ENCODE results near the gene DDX1. TPM values are rescaled to one million over a fixed set of nuclear protein-coding genes. Genes with fewer than 3 reads are reported as not detected.
A peak's percentile ranks its signal among the peaks of the same experiment; 100 is the strongest.

The DDX1 gene
- total and polyA plus RNA-seq, 8 donors, result 74.2 to 153 (median 126) TPM

DNA sequence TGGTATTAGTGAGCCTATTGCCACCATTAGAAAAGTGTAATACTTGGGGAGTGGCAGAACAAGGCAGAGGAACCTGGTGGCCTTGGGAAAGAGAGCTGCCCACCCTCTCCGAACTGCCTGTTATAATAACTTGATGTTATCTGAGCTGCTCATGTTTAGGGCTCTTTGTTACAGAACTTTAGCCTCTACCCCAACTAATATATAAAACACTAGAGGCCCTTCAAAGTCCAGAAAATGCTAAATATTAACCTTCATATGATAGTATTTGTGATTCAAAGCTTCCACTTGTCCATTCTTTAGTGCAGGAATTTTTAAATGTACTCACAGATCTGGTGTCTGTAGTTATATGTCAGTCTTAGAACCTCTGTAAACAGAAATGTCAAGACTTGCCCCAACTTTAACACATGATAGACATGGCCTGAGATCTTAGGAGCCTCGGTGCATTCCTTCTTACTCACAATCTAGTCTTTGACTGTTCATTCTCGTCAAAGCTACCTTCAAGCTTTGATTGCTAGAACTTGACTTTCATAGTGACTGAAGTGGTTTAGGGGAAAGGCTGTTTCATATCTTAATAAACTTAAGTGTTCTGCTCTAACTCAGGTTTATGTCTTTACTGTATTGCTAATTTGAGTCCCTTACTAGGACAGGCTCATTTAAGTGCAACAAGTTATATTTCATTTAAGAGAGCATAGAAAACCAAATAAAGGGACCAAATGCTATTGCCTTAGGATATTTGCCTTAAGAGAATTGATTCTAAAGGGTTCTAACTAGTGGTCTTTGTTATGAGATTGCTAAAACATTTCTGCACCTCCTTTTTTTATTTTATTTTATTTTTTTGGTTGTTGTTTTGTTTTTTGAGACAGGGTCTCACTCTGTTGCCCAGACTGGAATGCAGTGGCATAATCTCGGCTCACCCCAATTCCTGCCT is 41.6 kb downstream of the DDX1 start:
- DNase-seq (no peak), ATAC-seq (no peak)
- intact Hi-C loops (cut with DNase I), result loop anchor here in 1 of 2 donors (10.0 kb wide), 1 partner anchor 871 kb away; no protein-coding TSS in a partner anchor
- peaks cover 0 to 78% of the 10 kb centered on the region in 2 donors for H3K36me3 ChIP-seq
- TF ChIP-seq, protein P1, sequence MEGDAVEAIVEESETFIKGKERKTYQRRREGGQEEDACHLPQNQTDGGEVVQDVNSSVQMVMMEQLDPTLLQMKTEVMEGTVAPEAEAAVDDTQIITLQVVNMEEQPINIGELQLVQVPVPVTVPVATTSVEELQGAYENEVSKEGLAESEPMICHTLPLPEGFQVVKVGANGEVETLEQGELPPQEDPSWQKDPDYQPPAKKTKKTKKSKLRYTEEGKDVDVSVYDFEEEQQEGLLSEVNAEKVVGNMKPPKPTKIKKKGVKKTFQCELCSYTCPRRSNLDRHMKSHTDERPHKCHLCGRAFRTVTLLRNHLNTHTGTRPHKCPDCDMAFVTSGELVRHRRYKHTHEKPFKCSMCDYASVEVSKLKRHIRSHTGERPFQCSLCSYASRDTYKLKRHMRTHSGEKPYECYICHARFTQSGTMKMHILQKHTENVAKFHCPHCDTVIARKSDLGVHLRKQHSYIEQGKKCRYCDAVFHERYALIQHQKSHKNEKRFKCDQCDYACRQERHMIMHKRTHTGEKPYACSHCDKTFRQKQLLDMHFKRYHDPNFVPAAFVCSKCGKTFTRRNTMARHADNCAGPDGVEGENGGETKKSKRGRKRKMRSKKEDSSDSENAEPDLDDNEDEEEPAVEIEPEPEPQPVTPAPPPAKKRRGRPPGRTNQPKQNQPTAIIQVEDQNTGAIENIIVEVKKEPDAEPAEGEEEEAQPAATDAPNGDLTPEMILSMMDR (IDR thresholded peaks at IDR 0.05), result no peak
- no peaks in the 10 kb centered on the region for H3K27me3 ChIP-seq
- H3K9me3 ChIP-seq, result no peaks in the 10 kb centered on the region
- no peak overlapping the region for H3K27ac ChIP-seq
- H3K4me1 ChIP-seq, result peaks cover 0 to 18% of the 10 kb centered on the region in 2 donors
- H3K4me3 ChIP-seq, result no peak overlapping the region

DNA sequence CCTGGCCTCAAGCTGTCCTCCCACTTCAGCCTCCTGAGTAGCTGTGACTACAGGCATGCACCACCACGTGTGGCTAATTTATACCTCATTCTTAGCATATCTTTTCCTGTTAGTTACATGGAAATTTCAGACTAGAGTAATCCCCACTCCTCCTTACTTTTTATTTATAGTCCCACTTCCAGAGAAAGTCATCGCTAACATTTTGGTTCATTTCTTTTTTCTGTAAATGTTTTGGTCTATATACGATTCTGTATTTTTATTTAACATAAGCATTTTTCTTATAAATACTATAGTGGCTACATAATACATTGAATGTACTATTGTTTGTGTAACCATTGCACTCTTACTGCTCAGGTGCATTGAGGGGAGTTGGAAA is 42.3 kb downstream of the DDX1 start:
- Histone ChIP-seq H3K9me3 (no peaks in the 10 kb centered on the region), H3K4me1 (peaks cover 0 to 18% of the 10 kb centered on the region in 2 donors), H3K36me3 (peaks cover 0 to 72% of the 10 kb centered on the region in 2 donors), H3K27me3 (no peaks in the 10 kb centered on the region), H3K4me3 (no peak overlapping the region), H3K27ac (no peak overlapping the region)
- no peak for DNase-seq
- intact Hi-C loops (cut with DNase I), result loop anchor here in 1 of 2 donors (10.0 kb wide), 1 partner anchor 871 kb away; no protein-coding TSS in a partner anchor
- ATAC-seq, result no peak
- TF ChIP-seq, protein P1 (IDR thresholded peaks at IDR 0.05), result no peak

DNA sequence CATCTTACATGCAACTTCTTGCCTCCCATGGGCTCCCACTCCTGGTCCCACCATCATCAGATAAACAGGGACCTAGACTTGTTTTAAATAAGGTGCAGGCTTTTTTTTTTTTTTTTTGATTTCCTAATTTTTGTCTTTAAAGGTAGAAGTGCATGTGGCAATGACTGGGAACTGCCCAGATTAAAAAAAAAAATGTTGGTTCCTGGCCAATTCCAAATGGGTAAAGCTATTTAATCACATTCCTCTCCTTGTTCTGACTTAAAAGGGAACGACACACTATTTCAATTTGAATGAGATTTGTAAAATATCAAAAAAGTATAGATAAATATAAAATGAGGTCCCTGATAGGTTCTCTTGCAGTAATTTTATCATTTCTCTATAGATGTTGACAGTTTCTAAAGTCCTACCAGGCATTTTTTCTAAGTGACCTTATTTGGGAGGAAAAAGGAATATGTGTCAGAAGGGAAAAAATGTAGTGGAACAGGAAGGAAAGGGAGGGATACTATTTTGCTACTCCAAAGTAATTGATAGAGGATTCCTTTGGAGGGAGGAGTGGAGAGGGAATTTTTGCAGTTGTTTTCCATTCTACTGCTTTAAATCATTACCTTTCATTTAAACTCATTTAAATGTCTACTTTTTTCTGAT is 43.3 kb downstream of the DDX1 start:
- intact Hi-C loops (cut with DNase I), result loop anchor here in 1 of 2 donors (10.0 kb wide), 1 partner anchor 870 kb away; no protein-coding TSS in a partner anchor
- TF ChIP-seq, protein P1 (IDR thresholded peaks at IDR 0.05), result no peak
- DNase-seq, result no peak
- peaks cover 0 to 23% of the 10 kb centered on the region in 2 donors for H3K4me1 ChIP-seq
- H3K9me3 ChIP-seq, result no peaks in the 10 kb centered on the region
- no peak overlapping the region for H3K4me3 ChIP-seq
- H3K27ac ChIP-seq, result no peak overlapping the region
- peaks cover 0 to 61% of the 10 kb centered on the region in 2 donors for H3K36me3 ChIP-seq
- no peaks in the 10 kb centered on the region for H3K27me3 ChIP-seq
- ATAC-seq, result no peak

DNA sequence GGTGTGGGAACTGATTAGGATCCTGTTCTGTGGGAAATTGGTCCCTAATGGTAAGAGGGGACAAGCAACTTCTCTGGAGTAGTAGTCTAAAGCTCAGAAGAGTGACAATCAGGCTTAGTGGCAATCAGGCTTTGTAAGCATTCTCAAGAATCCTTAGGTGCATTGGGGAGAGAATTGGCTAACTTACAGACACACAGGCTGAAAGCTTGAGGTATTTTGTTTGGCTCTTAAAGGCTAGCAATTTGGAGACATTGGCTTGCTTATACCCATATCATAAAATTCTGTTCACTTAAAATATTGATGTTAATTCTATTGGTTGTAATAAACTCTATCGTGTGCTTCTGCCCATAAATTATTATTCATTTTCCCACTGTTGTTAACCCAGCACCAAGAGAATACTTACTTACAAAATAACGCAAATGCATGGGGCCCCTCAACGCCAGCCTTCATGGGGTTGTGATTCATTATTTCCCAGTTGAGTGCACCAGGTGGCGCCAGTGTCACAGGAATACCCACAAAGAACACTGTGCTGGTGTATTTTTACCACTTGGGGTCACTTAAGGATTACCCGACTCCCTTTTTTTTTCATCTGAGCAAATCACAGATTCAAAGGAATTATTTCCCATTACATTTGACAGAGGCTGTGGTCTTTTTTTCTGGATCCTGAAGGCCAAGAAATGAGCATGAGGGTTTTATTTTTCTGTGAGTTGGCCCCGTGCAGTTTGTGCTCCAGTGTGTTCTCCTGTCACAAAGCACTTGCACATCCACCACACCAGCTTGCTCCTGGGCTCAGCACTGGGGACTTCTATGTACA is 45.5 kb downstream of the DDX1 start:
- ATAC-seq (peak; percentile 93), DNase-seq (peak in 3 of 4 donors; percentile 57 to 89 (median 76))
- peaks cover 0 to 4% of the 10 kb centered on the region in 2 donors for H3K9me3 ChIP-seq
- H3K4me3 ChIP-seq, result no peak overlapping the region
- TF ChIP-seq, protein P1 (IDR thresholded peaks at IDR 0.05), result peak; percentile 61 to 81
- intact Hi-C loops (cut with DNase I), result loop anchor here in 1 of 2 donors (10.0 kb wide), 1 partner anchor 868 kb away; no protein-coding TSS in a partner anchor
- peaks cover 0 to 27% of the 10 kb centered on the region in 2 donors for H3K4me1 ChIP-seq
- H3K27me3 ChIP-seq, result no peaks in the 10 kb centered on the region
- H3K36me3 ChIP-seq, result peaks cover 0 to 50% of the 10 kb centered on the region in 2 donors
- H3K27ac ChIP-seq, result no peak overlapping the region

All from left lung (tissue), 10 donors.